ENCODE data around the gene RAC3. TPM values are rescaled to one million over a fixed set of nuclear protein-coding genes. Genes with fewer than 3 reads are reported as not detected.

Gene RAC3
- total RNA-seq, 1 experiment from 2014 or later, result 120 TPM

- POLR2A ChIA-PET, result no interaction called here
Observed at GRCh38 chr17:82010575-82011525, 20.6 kb upstream of the RAC3 start.

GRCh38 chr17:82011617-82012187, 19.8 kb upstream of the RAC3 start:
- H3K4me1 ChIP-seq (ENCODE audit: control insufficient read depth in 1 of 2, insufficient read depth in 2 of 2, low read length in 2 of 2), result no peaks in the 10 kb centered on the region
- no peaks in the 10 kb centered on the region for H3K36me3 ChIP-seq (ENCODE audit: control insufficient read depth in 1 of 2, insufficient read depth in 2 of 2, low read length in 2 of 2)
- no peak overlapping the region for H2AFZ ChIP-seq (ENCODE audit: low read depth, low read length, poor library complexity, severe bottlenecking)
- no peaks in the 10 kb centered on the region for H3K9me3 ChIP-seq (ENCODE audit: control insufficient read depth in 1 of 2, insufficient read depth in 1 of 2, low read depth in 1 of 2, low read length in 2 of 2)
- H3K9ac ChIP-seq (ENCODE audit: low read length), result no peak overlapping the region
- CTCF ChIA-PET, result interaction anchor here (1.1 kb wide), 1 partner anchor 8 kb away, joined by 4 read pairs; no protein-coding TSS in a partner anchor
- H4K20me1 ChIP-seq (ENCODE audit: insufficient read depth), result no peaks in the 10 kb centered on the region
- intact Hi-C loops (cut with micrococcal nuclease), result no loop called here
- no peak overlapping the region for H3K27ac ChIP-seq (ENCODE audit: low read depth, low read length)
- DNase-seq (ENCODE audit: low read depth, low spot score), result no peak
- no peaks in the 10 kb centered on the region for H3K79me2 ChIP-seq (ENCODE audit: insufficient read depth, low read length)
- no peaks in the 10 kb centered on the region for H3K9me2 ChIP-seq (ENCODE audit: insufficient read depth)
- RAD21 ChIA-PET (ENCODE audit: low non-redundant PET in 1 of 2, low total read pairs in 2 of 2, uncharacterized antibody in 2 of 2, unreplicated experiment in 2 of 2), result no interaction called here
- POLR2A ChIA-PET, result no interaction called here
- H3K4me2 ChIP-seq (ENCODE audit: low read length), result no peak overlapping the region
- H3K27me3 ChIP-seq (ENCODE audit: insufficient read depth, low read length), result no peaks in the 10 kb centered on the region
- BruUV-seq (replicated peaks), result no TSS peak
- H3K4me3 ChIP-seq (replicated peaks in 1 of 2; ENCODE audit: low read depth in 1 of 2, low read length in 2 of 2), result no peak overlapping the region
- ATAC-seq, result no peak
- TF ChIP-seq SRF (IDR thresholded peaks at IDR 0.05; ENCODE audit: low read depth), result no peak
- no peak for TF ChIP-seq ZNF274 (IDR thresholded peaks at IDR 0.05; ENCODE audit: low read depth, low read length)
- TF ChIP-seq ATF3 (IDR thresholded peaks at IDR 0.05), result no peak
- no peak for TF ChIP-seq EZH2phosphoT487 (IDR thresholded peaks at IDR 0.05; ENCODE audit: borderline replicate concordance)
- no peak for TF ChIP-seq POLR2AphosphoS5 (IDR thresholded peaks at IDR 0.05; ENCODE audit: low read depth, low read length)
- TF ChIP-seq SP1 (IDR thresholded peaks at IDR 0.05; ENCODE audit: low read depth), result no peak
- TF ChIP-seq EGR1 (IDR thresholded peaks at IDR 0.05; ENCODE audit: low read depth), result no peak
- no peak for TF ChIP-seq TCF7L2 (IDR thresholded peaks at IDR 0.05; ENCODE audit: borderline replicate concordance, extremely low read depth, insufficient read depth, insufficient read length)
- no peak for TF ChIP-seq CEBPB (IDR thresholded peaks at IDR 0.05; ENCODE audit: low read depth)
- TF ChIP-seq ZFX (IDR thresholded peaks at IDR 0.05), result no peak
- TF ChIP-seq JUND (IDR thresholded peaks at IDR 0.05), result no peak
- TF ChIP-seq REST (IDR thresholded peaks at IDR 0.05; ENCODE audit: low read depth), result no peak
- no peak for TF ChIP-seq YY1 (IDR thresholded peaks at IDR 0.05; ENCODE audit: extremely low read depth, insufficient replicate concordance, low read depth, low read length)

More at GRCh38 chr17:82010575-82011525, 20.6 kb upstream of the RAC3 start:
- RAD21 ChIA-PET (ENCODE audit: low non-redundant PET in 1 of 2, low total read pairs in 2 of 2, uncharacterized antibody in 2 of 2, unreplicated experiment in 2 of 2), result no interaction called here
- no peaks in the 10 kb centered on the region for H3K79me2 ChIP-seq (ENCODE audit: insufficient read depth, low read length)
- DNase-seq (ENCODE audit: low read depth, low spot score), result no peak
- H3K4me1 ChIP-seq (ENCODE audit: control insufficient read depth in 1 of 2, insufficient read depth in 2 of 2, low read length in 2 of 2), result no peaks in the 10 kb centered on the region
- no peak for ATAC-seq
- no TSS peak for BruUV-seq (replicated peaks)
- no peak overlapping the region for H3K4me3 ChIP-seq (replicated peaks in 1 of 2; ENCODE audit: low read depth in 1 of 2, low read length in 2 of 2)
- H3K9me3 ChIP-seq (ENCODE audit: control insufficient read depth in 1 of 2, insufficient read depth in 1 of 2, low read depth in 1 of 2, low read length in 2 of 2), result no peaks in the 10 kb centered on the region
- H4K20me1 ChIP-seq (ENCODE audit: insufficient read depth), result no peaks in the 10 kb centered on the region
- H3K36me3 ChIP-seq (ENCODE audit: control insufficient read depth in 1 of 2, insufficient read depth in 2 of 2, low read length in 2 of 2), result no peaks in the 10 kb centered on the region
- H3K9ac ChIP-seq (ENCODE audit: low read length), result no peak overlapping the region
- H3K4me2 ChIP-seq (ENCODE audit: low read length), result no peak overlapping the region
- H3K9me2 ChIP-seq (ENCODE audit: insufficient read depth), result no peaks in the 10 kb centered on the region
- H3K27ac ChIP-seq (ENCODE audit: low read depth, low read length), result no peak overlapping the region
- H2AFZ ChIP-seq (ENCODE audit: low read depth, low read length, poor library complexity, severe bottlenecking), result no peak overlapping the region
- H3K27me3 ChIP-seq (ENCODE audit: insufficient read depth, low read length), result no peaks in the 10 kb centered on the region
- intact Hi-C loops (cut with micrococcal nuclease), result no loop called here
- CTCF ChIA-PET, result interaction anchor here (1.1 kb wide), 1 partner anchor 9 kb away, joined by 4 read pairs; no protein-coding TSS in a partner anchor
- TF ChIP-seq SIN3A (IDR thresholded peaks at IDR 0.05; ENCODE audit: low read depth), result no peak
- TF ChIP-seq ELF1 (IDR thresholded peaks at IDR 0.05; ENCODE audit: borderline replicate concordance, low read depth), result no peak
- no peak for TF ChIP-seq TCF7L2 (IDR thresholded peaks at IDR 0.05; ENCODE audit: borderline replicate concordance, extremely low read depth, insufficient read depth, insufficient read length)
- TF ChIP-seq JUND (IDR thresholded peaks at IDR 0.05), result no peak
- no peak for TF ChIP-seq POLR2A (IDR thresholded peaks at IDR 0.05; ENCODE audit: borderline replicate concordance, extremely low read depth, insufficient read depth, insufficient read length)
- TF ChIP-seq CBX3 (IDR thresholded peaks at IDR 0.05; ENCODE audit: low read depth), result no peak
- no peak for TF ChIP-seq ZFX (IDR thresholded peaks at IDR 0.05)
- TF ChIP-seq EGR1 (IDR thresholded peaks at IDR 0.05; ENCODE audit: low read depth), result no peak
